Gastrocnemius medialis (tissue), 4 donors: Measurements from ENCODE around the gene LRTM2. TPM values are rescaled to one million over a fixed set of nuclear protein-coding genes. Genes with fewer than 3 reads are reported as not detected.

ENCODE experiments used
- ATAC-seq, 2 donors: fragments of 150-250 bp; one replicate each; pipeline ENCODE4 v1.9.1; 2016
- DNase-seq, 2 donors: peaks; one replicate each; pipeline ENCODE4 v3.0.0-alpha.2; 2019
- H3K27ac ChIP-seq, 4 donors: fragments of 200-600 bp; sonication (generic); 1 replicate in 1 of 4; 2 replicates in 3 of 4; pipeline ENCODE4 v1.5.1; 2016 to 2018; ENCODE audit warnings: mild to moderate bottlenecking in 2 of 4, moderate library complexity in 1 of 4
- H3K27me3 ChIP-seq, 3 donors: fragments of 200-600 bp; sonication (generic) in 2 of 3; 1 replicate in 1 of 3; 2 replicates in 2 of 3; pipeline versions ENCODE4 v1.5.1 to v1.6.0; 2016 to 2019; ENCODE audit warnings: mild to moderate bottlenecking in 1 of 3, moderate library complexity in 1 of 3
- H3K36me3 ChIP-seq, 2 donors: fragments of 200-600 bp; sonication (generic) in 1 of 2; one replicate each; pipeline ENCODE4 v1.5.1; 2017 to 2018
- H3K4me1 ChIP-seq, 2 donors: fragments of 200-600 bp; sonication (generic) in 1 of 2; one replicate each; pipeline ENCODE4 v1.5.1; 2016 to 2017; ENCODE audit warnings: mild to moderate bottlenecking in 2 of 2
- H3K4me3 ChIP-seq, 4 donors: fragments of 200-600 bp; sonication (generic) in 3 of 4; 1 replicate in 1 of 4; 2 replicates in 3 of 4; pipeline ENCODE4 v1.5.1; 2016 to 2019; ENCODE audit warnings: mild to moderate bottlenecking in 2 of 4
- H3K9me3 ChIP-seq, 3 donors: fragments of 200-600 bp; sonication (generic) in 2 of 3; 1 replicate in 1 of 3; 2 replicates in 2 of 3; pipeline ENCODE4 v1.5.1; 2016 to 2019
- POLR2A ChIP-seq, 2 donors: fragments of 450-650 bp; IDR thresholded peaks; one replicate each; pipeline ENCODE4 v1.6.1; 2017; ENCODE audit warnings: antibody characterized with exemption in 2 of 2, mild to moderate bottlenecking in 2 of 2, moderate library complexity in 2 of 2
- in situ Hi-C, 4 donors: fragments of 200-750 bp; cut with MboI; loops; one replicate each; pipeline versions ENCODE4 v1.15.0 to v1.8.0; 2017; ENCODE audit warnings: low sequenced_read_pairs in 4 of 4
- intact Hi-C: fragments of 100-400 bp; cut with DNase I; formaldehyde crosslinking; loops from one replicate; pipeline ENCODE4 v1.15.1; 2023; ENCODE audit warnings: low total_unique reads
- total RNA-seq, 4 donors: library from RNA; depleted of rRNA; stranded (reverse); fragments of >200 nt; gene quantifications; one replicate each; pipeline versions ENCODE4 v1.1.0 to v1.2.3, GENCODE V29; 2016
- TF ChIP-seq, protein P1 (sequence below), 5 experiments: fragments of 450-650 bp in 3 of 5; fragments of 200-600 bp in 2 of 5; sonication (generic) in 2 of 5; IDR thresholded peaks in 4 of 5; conservative IDR thresholded peaks in 1 of 5; 1 replicate in 4 of 5; 2 replicates in 1 of 5; pipeline ENCODE4 v1.5.1; 2016 to 2019; ENCODE audit warnings: antibody characterized with exemption in 5 of 5, mild to moderate bottlenecking in 3 of 5, moderate library complexity in 3 of 5

Gene LRTM2
- total RNA-seq, 4 donors from 2014 or later = not detected

GRCh38 chr12:1803736-1804135, 16.6 kb upstream of the LRTM2 start:
- H3K4me3 ChIP-seq = no peak overlapping the region
- no peak overlapping the region for H3K27ac ChIP-seq
- DNase-seq (no peak), ATAC-seq (no peak)
- peaks cover 10 to 16% of the 10 kb centered on the region in 2 donors for H3K4me1 ChIP-seq
- no peaks in the 10 kb centered on the region for H3K36me3 ChIP-seq
- H3K27me3 ChIP-seq = no peaks in the 10 kb centered on the region
- no peaks in the 10 kb centered on the region for H3K9me3 ChIP-seq
- TF ChIP-seq, protein P1, sequence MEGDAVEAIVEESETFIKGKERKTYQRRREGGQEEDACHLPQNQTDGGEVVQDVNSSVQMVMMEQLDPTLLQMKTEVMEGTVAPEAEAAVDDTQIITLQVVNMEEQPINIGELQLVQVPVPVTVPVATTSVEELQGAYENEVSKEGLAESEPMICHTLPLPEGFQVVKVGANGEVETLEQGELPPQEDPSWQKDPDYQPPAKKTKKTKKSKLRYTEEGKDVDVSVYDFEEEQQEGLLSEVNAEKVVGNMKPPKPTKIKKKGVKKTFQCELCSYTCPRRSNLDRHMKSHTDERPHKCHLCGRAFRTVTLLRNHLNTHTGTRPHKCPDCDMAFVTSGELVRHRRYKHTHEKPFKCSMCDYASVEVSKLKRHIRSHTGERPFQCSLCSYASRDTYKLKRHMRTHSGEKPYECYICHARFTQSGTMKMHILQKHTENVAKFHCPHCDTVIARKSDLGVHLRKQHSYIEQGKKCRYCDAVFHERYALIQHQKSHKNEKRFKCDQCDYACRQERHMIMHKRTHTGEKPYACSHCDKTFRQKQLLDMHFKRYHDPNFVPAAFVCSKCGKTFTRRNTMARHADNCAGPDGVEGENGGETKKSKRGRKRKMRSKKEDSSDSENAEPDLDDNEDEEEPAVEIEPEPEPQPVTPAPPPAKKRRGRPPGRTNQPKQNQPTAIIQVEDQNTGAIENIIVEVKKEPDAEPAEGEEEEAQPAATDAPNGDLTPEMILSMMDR (IDR thresholded peaks at IDR 0.05 in 4 of 5, conservative IDR thresholded peaks at IDR 0.05 in 1 of 5) = no peak
- no peak for TF ChIP-seq POLR2A (IDR thresholded peaks at IDR 0.05)
- intact Hi-C loops (loop anchor here (2.0 kb wide), 1 partner anchor 201 kb away; the partner anchor contains the start of gene DCP1B), in situ Hi-C loops (loop anchor here in 2 of 4 donors (25.0 kb wide), 2 partner anchors 484 to 784 kb away; no protein-coding TSS in a partner anchor)

DNA sequence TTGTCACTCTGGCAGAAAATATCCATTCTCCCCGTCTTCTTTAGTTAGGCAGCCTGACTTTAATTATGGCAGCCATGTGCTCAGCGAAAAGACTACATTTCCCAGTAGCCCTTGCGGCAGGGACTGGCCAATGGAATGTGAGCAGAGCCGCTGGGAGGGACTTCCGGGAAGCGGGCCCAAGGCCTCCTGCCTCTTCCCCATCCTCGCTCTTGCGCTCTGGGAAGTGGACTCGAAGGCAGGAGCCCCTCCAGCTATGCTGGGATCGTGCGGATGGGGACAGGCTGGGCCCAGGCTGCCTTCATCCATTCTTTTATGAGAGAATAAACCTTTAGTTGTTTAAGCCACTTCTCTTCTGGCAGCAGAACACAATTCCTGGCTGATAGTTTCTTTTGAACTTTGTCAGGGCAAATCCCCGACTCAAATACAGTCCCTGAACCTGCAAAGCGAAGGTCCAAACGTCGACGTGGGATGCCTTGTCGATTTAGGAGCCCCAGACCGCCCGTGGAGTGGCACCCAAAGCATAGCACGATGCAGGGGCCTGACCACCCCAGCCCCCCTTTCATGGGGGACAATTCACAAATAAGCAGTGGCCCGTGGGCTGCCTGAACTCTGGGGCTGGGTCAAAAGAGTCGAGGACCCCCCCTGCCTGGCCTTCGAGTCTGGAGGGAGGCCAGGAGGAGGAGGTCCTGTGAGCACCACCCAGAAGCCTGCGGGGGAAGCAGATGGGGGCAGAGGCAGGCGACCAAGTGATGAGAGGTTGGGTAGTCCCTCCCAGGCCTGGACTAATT, 15.6 kb upstream of the LRTM2 start:
- Histone ChIP-seq H3K27ac (peak overlapping the region; percentile 69 to 80 (median 76)), H3K27me3 (no peaks in the 10 kb centered on the region), H3K9me3 (no peaks in the 10 kb centered on the region), H3K4me3 (no peak overlapping the region), H3K4me1 (peaks cover 10 to 16% of the 10 kb centered on the region in 2 donors), H3K36me3 (no peaks in the 10 kb centered on the region)
- in situ Hi-C loops (loop anchor here in 2 of 4 donors (25.0 kb wide), 2 partner anchors 483 to 783 kb away; no protein-coding TSS in a partner anchor), intact Hi-C loops (loop anchor here (1.0 to 2.0 kb wide), 2 partner anchors 27 to 200 kb away; partner anchors contain the start of gene DCP1B)
- DNase-seq = peak; percentile 75 to 86
- peak; percentile 59 to 84 for ATAC-seq
- TF ChIP-seq, protein P1 (IDR thresholded peaks at IDR 0.05 in 4 of 5, conservative IDR thresholded peaks at IDR 0.05 in 1 of 5) = no peak
- TF ChIP-seq POLR2A (IDR thresholded peaks at IDR 0.05) = no peak

GRCh38 chr12:1805441-1806081, 14.8 kb upstream of the LRTM2 start:
- DNase-seq (peak; percentile 85 to 89), ATAC-seq (peak; percentile 80 to 91)
- Histone ChIP-seq H3K36me3 (no peaks in the 10 kb centered on the region), H3K27me3 (no peaks in the 10 kb centered on the region), H3K27ac (peak overlapping the region; percentile 69 to 80 (median 76)), H3K4me3 (no peak overlapping the region), H3K4me1 (peaks cover 10 to 16% of the 10 kb centered on the region in 2 donors), H3K9me3 (no peaks in the 10 kb centered on the region)
- TF ChIP-seq, protein P1 (IDR thresholded peaks at IDR 0.05 in 4 of 5, conservative IDR thresholded peaks at IDR 0.05 in 1 of 5) = no peak
- in situ Hi-C loops (loop anchor here in 2 of 4 donors (25.0 kb wide), 2 partner anchors 482 to 782 kb away; no protein-coding TSS in a partner anchor), intact Hi-C loops (loop anchor here (1.0 to 2.0 kb wide), 2 partner anchors 26 to 199 kb away; partner anchors contain the start of gene DCP1B)

DNA sequence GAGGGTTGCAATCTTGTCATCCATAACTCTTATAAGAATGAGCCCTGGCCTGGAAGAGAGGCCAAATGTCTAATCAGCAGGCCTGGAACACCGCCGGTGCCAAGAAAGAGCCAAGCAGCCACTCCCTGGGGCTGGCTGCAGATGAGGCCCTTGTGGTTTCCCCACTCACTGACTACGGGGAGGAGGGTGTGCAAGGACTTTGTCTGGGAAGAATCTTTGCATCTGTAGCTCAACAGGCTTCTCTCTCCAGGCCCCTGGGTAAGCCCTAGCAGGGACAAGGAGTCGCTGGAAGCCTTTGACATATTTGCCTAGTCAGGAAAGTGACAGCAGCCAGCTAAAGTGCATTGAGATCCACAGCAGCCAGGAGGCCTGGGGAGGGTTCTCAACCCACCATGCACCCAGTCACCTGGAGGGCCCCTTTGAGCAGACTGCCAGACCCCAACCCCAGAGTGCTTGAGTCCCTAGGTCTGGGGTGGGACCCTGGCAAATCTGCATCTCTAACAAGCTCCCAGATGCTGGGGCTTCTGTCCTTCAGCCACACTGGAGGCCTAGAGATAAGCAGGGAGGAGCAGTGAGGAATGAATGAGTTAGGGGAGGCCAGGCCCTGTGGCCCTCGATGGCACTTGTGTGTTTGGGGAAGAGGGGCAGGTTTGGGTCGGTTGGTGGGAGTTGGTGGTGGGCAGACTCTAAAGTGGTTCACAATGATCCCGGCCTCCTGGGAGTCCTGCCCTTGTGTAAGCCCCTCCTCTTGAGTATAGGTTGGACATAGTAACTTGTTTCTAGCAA, 13.9 kb upstream of the LRTM2 start:
- intact Hi-C loops (no loop called here), in situ Hi-C loops (loop anchor here in 2 of 4 donors (25.0 kb wide), 2 partner anchors 481 to 781 kb away; no protein-coding TSS in a partner anchor)
- Histone ChIP-seq H3K9me3 (no peaks in the 10 kb centered on the region), H3K27ac (peak overlapping the region; percentile 69 to 80 (median 76)), H3K36me3 (no peaks in the 10 kb centered on the region), H3K27me3 (no peaks in the 10 kb centered on the region), H3K4me1 (peaks cover 10 to 16% of the 10 kb centered on the region in 2 donors), H3K4me3 (no peak overlapping the region)
- no peak for TF ChIP-seq POLR2A (IDR thresholded peaks at IDR 0.05)
- TF ChIP-seq, protein P1 (IDR thresholded peaks at IDR 0.05 in 4 of 5, conservative IDR thresholded peaks at IDR 0.05 in 1 of 5) = no peak
- DNase-seq (peak in 1 of 2 donors; percentile 36), ATAC-seq (peak in 1 of 2 donors; percentile 30)
